H4 (cell line): ENCODE results near the gene WDR19. TPM values are rescaled to one million over a fixed set of nuclear protein-coding genes. Genes with fewer than 3 reads are reported as not detected.
A peak's percentile ranks its signal among the peaks of the same experiment; 100 is the strongest.
"Not testable (repeated sequence)": the region's sequence is repeated elsewhere in the genome, so short reads cannot be mapped to it uniquely, and the experiment has no call there.

Experiments used
- DNase-seq: peaks from one replicate; pipeline ENCODE4 v3.0.0-alpha.2; 2015; ENCODE audit warnings: low spot score
- total RNA-seq: library from RNA; depleted of rRNA; stranded (reverse); fragments of >200 nt; shearing (Covaris generic); gene quantifications from 2 replicates; pipeline ENCODE4 v1.2.3, GENCODE V29; 2014; rRNA removed

The WDR19 gene
- total RNA-seq, result 17.7 and 25.1 TPM in 2 replicates

GRCh38 chr4:39181905-39182638 is at the start of gene WDR19:
Gene WDR19, plus strand, starts transcription at chr4:39182529. Its CDS starts 29 bp downstream, at chr4:39182558.
- peak; percentile 100 for DNase-seq

DNA sequence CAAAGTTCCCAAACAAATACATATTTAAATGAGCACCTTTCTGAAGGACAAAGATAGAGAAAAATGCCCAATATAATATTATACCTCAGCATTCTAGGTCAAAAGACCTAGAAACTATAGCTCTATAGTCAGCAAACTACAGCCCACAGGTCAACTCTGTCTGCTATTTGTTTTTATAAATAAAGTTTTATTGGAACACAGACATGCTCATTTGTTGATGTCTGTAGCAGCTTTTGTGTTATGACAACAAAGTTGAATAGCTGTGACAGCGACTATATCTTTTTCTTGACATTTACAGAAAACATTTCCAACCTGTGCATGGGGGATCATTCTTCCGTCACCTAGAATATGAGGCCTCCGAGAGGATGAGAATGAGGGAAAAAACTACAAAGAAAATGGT is 48.7 kb upstream of the WDR19 start:
- no peak for DNase-seq

- no peak for DNase-seq
Measured at GRCh38 chr4:39134683-39135306, 47.5 kb upstream of the WDR19 start.

- DNase-seq, result not testable (repeated sequence)
Measured at GRCh38 chr4:39138227-39138626, 44.1 kb upstream of the WDR19 start.

DNA sequence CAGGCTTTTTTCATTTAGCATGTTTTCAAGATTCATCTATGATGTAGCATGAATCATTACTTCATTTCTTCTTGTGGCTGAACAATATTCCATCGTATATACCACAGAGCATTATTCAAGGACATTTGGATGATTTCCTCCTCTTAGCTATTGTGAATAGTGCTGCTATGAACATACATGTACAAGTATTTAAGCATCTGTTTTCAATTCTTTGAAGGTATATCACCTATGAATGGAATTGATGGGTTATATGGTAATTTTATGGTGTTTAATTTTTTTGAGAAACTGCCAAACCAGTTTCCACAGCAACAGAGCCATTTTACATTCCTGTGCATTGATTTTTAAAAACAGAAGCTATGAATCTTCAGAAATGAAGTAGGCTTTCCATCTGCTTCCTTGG is 36.1 kb upstream of the WDR19 start:
- no peak for DNase-seq

DNA sequence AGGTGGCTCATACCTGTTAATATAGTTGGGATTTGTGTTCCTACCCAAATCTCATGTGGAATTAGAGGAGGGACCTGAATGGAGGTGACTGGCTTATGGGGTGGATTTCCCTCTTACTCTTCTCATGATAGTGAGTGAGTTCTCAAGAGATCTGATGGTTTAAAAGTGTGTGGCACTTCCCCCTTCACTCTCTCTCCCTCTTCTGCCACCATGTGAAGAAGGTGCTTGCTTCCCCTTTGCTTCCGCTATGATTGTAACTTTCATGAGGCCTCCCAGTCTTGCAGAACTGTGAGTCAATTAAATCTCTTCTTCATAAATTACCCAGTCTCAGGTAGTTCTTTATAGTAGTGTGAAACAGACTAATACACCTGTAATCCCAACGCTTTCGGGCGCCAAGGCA is 28.3 kb upstream of the WDR19 start:
- DNase-seq, result no peak

- no peak for DNase-seq
Measured at GRCh38 chr4:39157520-39157919, 24.8 kb upstream of the WDR19 start.

- no peak for DNase-seq
Measured at GRCh38 chr4:39166177-39166576, 16.2 kb upstream of the WDR19 start.

GRCh38 chr4:39166669-39167068 is 15.7 kb upstream of the WDR19 start:
- no peak for DNase-seq

DNA sequence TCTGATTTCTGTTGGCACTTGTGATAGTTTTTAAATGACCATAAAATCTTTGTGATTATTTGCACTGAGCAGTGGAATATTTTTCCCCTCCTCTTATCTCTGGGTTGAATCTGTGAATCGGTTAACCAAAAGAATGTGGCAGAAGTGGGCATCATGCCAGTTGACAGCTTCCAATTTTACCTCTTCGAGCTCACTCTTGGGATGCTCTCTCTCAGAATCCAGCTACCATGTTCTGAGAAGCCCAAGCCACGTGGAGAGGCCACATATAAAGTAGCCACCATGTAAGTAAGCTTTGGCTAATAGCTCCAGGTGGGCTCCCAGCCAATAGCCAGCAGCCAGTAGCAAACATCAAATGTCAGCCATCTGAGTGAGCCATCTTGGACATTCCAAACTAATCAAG is 12.9 kb upstream of the WDR19 start:
- DNase-seq, result peak; percentile 29

GRCh38 chr4:39170301-39170700 is 12.0 kb upstream of the WDR19 start:
- DNase-seq, result no peak

DNA sequence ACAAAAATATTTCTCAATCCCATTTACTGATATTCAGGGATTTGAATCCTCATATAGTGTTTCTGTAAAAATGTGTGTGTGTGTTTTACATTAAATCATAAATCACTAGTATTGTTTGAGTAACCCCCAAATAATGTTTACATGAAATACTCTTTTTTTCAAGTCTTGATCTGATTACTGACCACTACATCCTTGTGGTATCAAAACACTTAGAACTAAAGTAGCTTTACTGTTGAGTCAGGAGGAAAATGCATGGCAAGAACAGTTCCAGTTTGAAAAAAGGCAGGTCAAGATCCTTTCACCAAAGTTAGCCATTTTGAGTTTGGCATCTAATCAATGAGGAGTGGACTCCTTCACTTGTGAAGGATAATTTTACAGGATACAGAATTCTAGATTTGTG is 3.6 kb upstream of the WDR19 start:
- DNase-seq, result no peak

GRCh38 chr4:39179681-39180080 is 2.6 kb upstream of the WDR19 start:
- no peak for DNase-seq

DNA sequence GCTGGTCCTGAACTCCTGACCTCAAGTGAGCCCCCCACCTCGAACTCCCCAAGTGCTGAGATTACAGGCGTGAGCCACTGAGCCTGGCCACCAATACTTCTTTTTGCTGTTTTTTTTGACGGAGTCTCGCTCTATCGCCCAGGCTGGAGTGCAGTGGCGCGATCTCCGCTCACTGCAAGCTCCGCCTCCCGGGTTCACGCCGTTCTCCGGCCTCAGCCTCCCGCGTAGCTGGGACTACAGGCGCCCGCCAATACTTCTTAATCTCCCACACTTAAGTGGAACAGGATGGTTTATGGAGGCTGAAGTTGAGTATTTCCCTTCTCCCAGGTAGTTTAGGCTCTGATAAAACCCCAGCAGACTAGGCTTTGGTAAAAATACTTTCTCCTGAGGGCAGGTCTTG is 1.7 kb upstream of the WDR19 start:
- not testable (repeated sequence) for DNase-seq

GRCh38 chr4:39181520-39181904 is 817 bp upstream of the WDR19 start:
- DNase-seq, result no peak

- no peak for DNase-seq
Measured at GRCh38 chr4:39201963-39202362, 19.6 kb downstream of the WDR19 start.

DNA sequence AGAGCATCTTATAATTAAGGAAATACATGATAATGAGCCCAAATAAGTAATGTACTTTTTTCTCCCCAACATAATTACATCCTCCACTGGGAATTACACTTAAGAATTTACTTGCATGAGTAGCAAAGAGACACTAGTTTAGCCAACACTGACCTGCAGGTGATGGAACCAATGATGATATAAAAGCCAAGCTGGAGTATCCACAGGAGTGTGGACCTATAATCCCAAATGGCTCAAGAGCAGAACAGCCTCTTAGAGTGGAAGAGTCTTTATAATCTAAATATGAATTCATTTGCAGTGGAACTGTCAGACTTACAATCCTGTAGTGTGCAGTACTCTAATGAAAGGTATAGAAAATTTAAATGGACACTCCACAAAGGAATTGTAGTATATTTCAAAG is 22.2 kb downstream of the WDR19 start:
- DNase-seq, result no peak

- no peak for DNase-seq
Measured at GRCh38 chr4:39205000-39205399, 22.7 kb downstream of the WDR19 start.

DNA sequence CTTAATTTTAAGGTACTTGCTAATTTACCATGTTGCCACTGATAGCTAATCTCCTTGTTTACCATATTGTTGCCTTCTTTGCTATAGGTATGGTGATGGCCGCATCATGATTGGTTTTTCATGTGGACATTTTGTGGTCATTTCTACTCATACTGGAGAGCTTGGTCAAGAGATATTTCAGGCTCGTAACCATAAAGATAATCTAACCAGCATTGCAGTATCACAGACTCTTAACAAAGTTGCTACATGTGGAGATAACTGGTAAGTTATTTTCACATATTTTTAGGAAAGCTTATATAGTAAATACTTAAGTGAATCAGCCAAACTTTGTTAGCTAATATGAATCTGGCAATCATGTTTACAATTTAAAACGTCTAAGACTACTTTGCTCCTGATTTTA is 23.1 kb downstream of the WDR19 start:
- DNase-seq, result no peak

GRCh38 chr4:39227906-39228305 is 45.6 kb downstream of the WDR19 start:
- no peak for DNase-seq

DNA sequence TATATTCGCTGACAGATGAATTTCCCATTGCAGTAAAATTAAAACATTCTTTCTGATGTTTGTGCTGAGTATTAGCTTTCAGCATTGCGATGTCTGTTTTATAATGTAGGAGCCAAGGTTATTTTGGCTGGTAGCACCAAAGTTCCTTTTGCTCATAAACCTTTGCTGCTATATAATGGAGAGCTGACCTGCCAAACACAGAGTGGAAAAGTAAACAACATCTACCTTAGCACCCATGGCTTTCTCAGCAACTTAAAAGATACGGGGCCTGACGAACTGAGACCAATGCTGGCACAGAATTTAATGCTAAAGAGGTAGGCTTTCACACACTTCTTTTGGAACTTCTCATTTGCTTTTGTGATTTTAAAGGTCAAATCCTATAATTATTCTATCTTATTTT is 46.0 kb downstream of the WDR19 start:
- DNase-seq, result no peak

GRCh38 chr4:39230462-39230861 is 48.1 kb downstream of the WDR19 start:
- DNase-seq, result no peak

DNA sequence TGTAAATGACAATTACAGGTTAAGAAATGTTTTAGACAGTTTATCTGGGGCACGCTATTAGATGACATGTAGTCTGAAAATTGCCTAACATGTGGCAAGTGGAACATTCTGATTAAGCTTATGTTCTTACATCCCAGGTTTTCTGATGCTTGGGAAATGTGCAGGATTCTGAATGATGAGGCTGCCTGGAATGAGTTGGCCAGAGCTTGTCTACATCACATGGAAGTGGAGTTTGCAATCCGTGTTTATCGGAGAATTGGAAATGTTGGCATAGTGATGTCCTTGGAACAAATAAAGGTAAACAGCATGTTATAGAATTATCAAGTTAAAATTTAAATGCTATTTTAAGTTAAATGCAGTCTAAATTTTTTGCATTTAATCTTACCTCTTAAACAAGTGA is 49.3 kb downstream of the WDR19 start:
- DNase-seq, result no peak

- DNase-seq, result no peak
Measured at GRCh38 chr4:39232100-39232499, 49.8 kb downstream of the WDR19 start.
